GM23248 (cell line): Measurements from ENCODE around the gene FGF14.

ENCODE experiments used
- EZH2 ChIP-seq: fragments of 200-600 bp; sonication (generic); IDR thresholded peaks from 2 replicates; pipeline ENCODE4 v1.6.1; 2018; ENCODE audit warnings: antibody characterized with exemption, mild to moderate bottlenecking; ENCODE audit not compliant: insufficient read depth, poor library complexity, severe bottlenecking
- EZH2phosphoT487 ChIP-seq: fragments of 200-600 bp; sonication (generic); IDR thresholded peaks from 2 replicates; pipeline ENCODE4 v1.6.1; 2018; ENCODE audit warnings: antibody characterized with exemption, moderate library complexity, mild to moderate bottlenecking, low read depth; ENCODE audit not compliant: insufficient read depth

DNA sequence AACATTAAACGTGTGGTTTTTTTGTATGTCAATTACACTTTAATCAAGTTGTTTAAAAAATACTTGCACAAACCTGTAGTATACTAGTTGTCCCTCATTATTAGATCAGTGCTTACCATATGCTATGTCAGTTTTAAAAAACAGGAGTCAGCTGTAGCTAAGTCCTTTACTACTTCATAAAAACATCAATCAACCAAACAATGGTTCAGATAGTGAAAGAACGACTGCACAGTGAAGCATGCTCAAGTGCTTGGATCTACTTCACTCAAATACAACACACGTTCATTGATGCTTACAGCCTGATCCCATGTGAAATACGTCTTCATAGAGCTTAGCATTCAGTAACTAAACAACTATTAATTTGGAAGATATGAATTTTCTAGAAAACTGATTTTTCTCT is 225.0 kb downstream of the FGF14 start:
- TF ChIP-seq EZH2 (no peak), EZH2phosphoT487 (no peak)
